Epithelial cell of alveolus of lung (primary cell): Measurements from ENCODE around the gene NPAS4. TPM values are rescaled to one million over a fixed set of nuclear protein-coding genes. Genes with fewer than 3 reads are reported as not detected.

Experiments used
- total RNA-seq: library from RNA; depleted of rRNA; stranded (reverse); fragments of >200 nt; gene quantifications from 2 replicates; pipeline ENCODE4 v1.2.1, GENCODE V29; 2015

Gene NPAS4
- not detected in 2 replicates for total RNA-seq

GRCh38 chr11:66420671-66421476 lies at the start of gene NPAS4:
Gene NPAS4, plus strand, starts transcription at chr11:66421035. Its CDS starts 145 bp downstream, at chr11:66421180.

GRCh38 chr11:66371627-66372415 lies 49.0 kb upstream of the NPAS4 start, which contains the start of gene SLC29A2:
Gene SLC29A2, minus strand, starts transcription at chr11:66371760. Its CDS starts 169 bp downstream, at chr11:66371591.

GRCh38 chr11:66438504-66439466 lies 17.9 kb downstream of the NPAS4 start, which contains the start of gene MRPL11:
Gene MRPL11, minus strand, starts transcription at chr11:66438848. Its CDS starts 94 bp downstream, at chr11:66438754.

GRCh38 chr11:66466225-66467033 lies 45.6 kb downstream of the NPAS4 start, which contains the start of gene PELI3:
Gene PELI3, plus strand, starts transcription at chr11:66466905. Its CDS starts 1,224 bp downstream, at chr11:66468129.

Other genes starting within 250 kb of the NPAS4 start
- 19.0 and 19.4 TPM in 2 replicates for gene KLC2, start 163.3 kb upstream of the NPAS4 start, total RNA-seq
- gene RAB1B, start 152.4 kb upstream of the NPAS4 start, total RNA-seq: 106 and 159 TPM in 2 replicates
- 0.26 and 1.1 TPM in 2 replicates for gene CNIH2, start 142.9 kb upstream of the NPAS4 start, total RNA-seq
- 167 and 281 TPM in 2 replicates for gene YIF1A, start 131.9 kb upstream of the NPAS4 start, total RNA-seq
- 0.39 TPM in 1 of 2 replicates, not detected in the other for gene TMEM151A, start 129.1 kb upstream of the NPAS4 start, total RNA-seq
- gene CD248, start 104.0 kb upstream of the NPAS4 start, total RNA-seq: 35.8 and 135 TPM in 2 replicates
- 29.0 and 38.1 TPM in 2 replicates for gene RIN1, start 84.6 kb upstream of the NPAS4 start, total RNA-seq
- gene BRMS1, start 75.9 kb upstream of the NPAS4 start, total RNA-seq: 44.3 and 54.0 TPM in 2 replicates
- 46.4 and 72.1 TPM in 2 replicates for gene B4GAT1, start 73.4 kb upstream of the NPAS4 start, total RNA-seq
- gene SLC29A2, start 49.3 kb upstream of the NPAS4 start, total RNA-seq: 1.5 and 3.6 TPM in 2 replicates
- 47.7 and 74.2 TPM in 2 replicates for gene MRPL11, start 17.8 kb downstream of the NPAS4 start, total RNA-seq
- gene PELI3, start 45.9 kb downstream of the NPAS4 start, total RNA-seq: 10.0 and 13.5 TPM in 2 replicates
- gene DPP3, start 59.4 kb downstream of the NPAS4 start, total RNA-seq: 40.3 and 61.2 TPM in 2 replicates
- 17.3 and 66.4 TPM in 2 replicates for gene BBS1, start 89.6 kb downstream of the NPAS4 start, total RNA-seq
- gene ZDHHC24, start 125.0 kb downstream of the NPAS4 start, total RNA-seq: 27.7 and 33.5 TPM in 2 replicates
- 3.3 TPM in 1 of 2 replicates, not detected in the other for gene ACTN3, start 125.9 kb downstream of the NPAS4 start, total RNA-seq
- gene CTSF, start 147.6 kb downstream of the NPAS4 start, total RNA-seq: 20.9 and 146 TPM in 2 replicates
- gene CCDC87, start 172.0 kb downstream of the NPAS4 start, total RNA-seq: 0.26 TPM in 1 of 2 replicates, not detected in the other
- 26.6 and 44.9 TPM in 2 replicates for gene CCS, start 172.2 kb downstream of the NPAS4 start, total RNA-seq
- 41.2 and 69.5 TPM in 2 replicates for gene RBM14, start 195.6 kb downstream of the NPAS4 start, total RNA-seq
- gene RBM4, start 217.7 kb downstream of the NPAS4 start, total RNA-seq: 107 and 143 TPM in 2 replicates